ENCODE measurements around the gene IGFBP1.

Gene IGFBP1

GRCh38 chr7:45910855-45911254 is 22.6 kb downstream of the IGFBP1 start:
- DNase-seq: no peak

- no peak for DNase-seq
Observed at GRCh38 chr7:45911311-45911710, 23.0 kb downstream of the IGFBP1 start.

DNA sequence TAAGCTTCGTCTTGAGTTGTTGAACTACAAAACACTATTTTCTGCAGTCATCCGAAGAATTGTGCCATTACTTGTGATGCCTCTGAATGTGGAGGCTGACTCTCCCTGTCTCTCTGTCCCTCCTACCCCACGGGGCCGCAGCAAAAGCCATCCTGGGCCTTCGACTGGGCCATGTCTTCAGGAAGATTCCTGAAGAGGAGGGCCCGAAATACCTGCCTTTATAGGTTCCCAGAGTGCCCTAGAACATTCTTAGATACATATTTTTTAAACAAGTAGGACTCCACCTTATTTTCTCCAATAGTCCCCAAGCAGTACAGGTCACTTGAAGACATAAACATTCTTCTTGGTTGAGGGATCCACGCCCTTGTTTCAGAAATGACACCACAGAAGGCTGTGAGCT is 24.7 kb downstream of the IGFBP1 start:
- DNase-seq: no peak

- no peak for DNase-seq
Observed at GRCh38 chr7:45914911-45915310, 26.6 kb downstream of the IGFBP1 start.

DNA sequence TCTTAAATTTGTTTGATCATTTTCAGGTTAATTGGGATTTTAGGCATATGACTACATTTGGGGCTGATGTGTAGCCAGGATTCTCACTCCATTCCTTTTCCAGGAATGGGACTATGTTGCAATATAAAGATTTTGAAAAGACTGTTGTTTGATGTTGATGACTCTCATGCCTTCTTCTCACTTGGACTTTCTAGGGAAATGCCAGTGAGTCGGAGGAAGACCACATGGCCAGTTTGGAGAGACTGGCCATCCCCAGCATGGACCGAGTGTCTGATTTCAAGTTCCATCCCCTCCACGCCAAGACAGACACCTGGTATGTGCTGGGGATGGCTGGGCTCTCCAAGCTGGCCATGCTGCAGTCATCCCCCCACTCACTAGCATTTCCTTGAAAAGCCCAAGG is 27.3 kb downstream of the IGFBP1 start:
- DNase-seq: no peak

DNA sequence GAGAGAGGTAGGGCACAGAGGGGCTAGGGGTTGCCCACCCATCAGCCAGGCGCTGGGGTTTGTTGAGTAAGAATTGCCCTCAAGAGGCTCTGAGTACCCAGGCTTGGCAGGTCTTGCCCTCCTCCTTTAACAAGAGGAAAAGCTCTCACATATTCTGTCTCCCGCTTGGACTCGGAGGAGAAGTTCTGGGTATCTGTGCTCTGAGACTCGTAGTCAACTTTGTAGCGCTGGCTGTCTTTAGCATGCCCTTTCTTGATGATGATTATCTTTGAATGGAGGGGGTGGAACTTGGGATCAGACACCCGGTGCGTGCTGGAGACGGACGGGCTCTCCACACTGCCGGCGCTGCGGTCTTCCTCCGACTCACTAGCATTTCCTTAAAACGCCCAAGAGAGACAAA is 28.8 kb downstream of the IGFBP1 start:
- no peak for DNase-seq

GRCh38 chr7:45917658-45918057 is 29.4 kb downstream of the IGFBP1 start:
- DNase-seq: peak; percentile 75

GRCh38 chr7:45918556-45918955 is 30.3 kb downstream of the IGFBP1 start:
- DNase-seq: no peak

DNA sequence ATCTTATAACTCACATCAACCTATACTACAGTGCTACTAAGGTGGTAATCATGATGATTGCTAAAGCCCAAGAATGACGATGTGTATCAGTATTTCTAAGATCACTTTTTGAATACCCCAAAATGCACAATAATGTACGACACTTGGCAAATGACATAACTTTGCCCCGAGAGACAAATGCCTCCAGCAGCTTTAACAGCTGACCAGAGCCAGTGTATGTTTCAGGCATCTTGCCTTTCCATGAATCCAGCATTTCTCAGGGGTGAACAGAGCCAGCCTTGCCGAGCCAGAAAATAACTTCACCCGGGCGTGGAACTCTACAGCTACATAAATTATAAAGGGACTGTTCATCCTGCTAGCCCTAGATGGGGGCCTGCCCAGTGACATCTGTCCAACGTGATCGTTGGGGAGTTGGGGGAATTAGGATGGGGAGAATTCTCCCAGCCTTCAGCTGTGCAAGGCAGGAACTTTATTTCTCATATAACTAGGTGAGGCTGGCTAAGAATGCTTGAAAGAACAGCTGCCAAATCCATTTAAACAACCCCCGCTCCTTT is 31.0 kb downstream of the IGFBP1 start:
- DNase-seq: no peak

DNA sequence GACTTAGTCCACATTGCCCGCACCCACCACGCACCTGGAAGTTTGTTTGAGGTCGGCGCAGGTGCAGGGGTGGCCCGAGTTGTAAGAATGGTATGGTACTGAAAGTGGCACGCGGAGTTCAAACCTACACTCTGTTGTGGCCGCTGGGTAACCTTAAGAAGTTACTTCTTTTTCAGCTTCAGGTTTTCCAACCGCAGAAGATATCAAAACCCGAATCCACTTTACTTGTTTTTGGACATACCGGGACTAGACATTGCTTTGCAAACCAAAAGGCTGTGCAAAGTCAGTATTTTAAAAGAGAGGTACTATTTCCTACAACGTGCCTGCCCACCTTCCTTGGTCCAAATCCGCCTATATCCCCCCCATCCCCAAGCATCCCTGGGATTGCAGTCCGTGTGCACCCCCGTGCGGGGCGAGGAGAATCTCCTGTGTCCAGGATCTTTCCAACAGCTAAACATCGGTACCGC is 31.7 kb downstream of the IGFBP1 start:
- DNase-seq: no peak

- no peak for DNase-seq
Observed at GRCh38 chr7:45920502-45921380, 32.5 kb downstream of the IGFBP1 start, which contains the start of gene IGFBP3. TSS of gene IGFBP3 (minus strand) at chr7:45921272. CDS start at chr7:45921140, 132 bp downstream.

GRCh38 chr7:45921381-45921698 is 33.1 kb downstream of the IGFBP1 start:
- no peak for DNase-seq

GRCh38 chr7:45921699-45922519 is 33.6 kb downstream of the IGFBP1 start:
- no peak for DNase-seq

DNA sequence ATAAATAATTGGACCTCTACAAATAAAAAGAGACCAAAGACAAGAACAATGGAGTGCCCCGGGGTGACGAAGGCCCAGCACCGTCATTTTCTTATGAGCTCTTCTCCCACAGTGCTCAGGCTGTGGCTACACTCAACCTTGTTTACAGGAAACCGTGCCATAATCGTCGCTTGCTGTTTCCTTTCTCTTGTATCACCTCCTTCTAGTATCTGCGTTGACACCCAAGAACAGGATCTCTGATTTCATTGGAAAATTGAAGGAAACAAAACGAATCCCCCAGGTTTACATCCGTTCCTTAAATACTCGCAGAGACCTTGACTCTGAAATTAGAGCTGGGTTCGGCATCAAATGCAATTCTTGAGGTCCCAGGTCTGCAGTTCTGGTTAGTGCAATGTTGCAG is 34.5 kb downstream of the IGFBP1 start:
- no peak for DNase-seq

DNA sequence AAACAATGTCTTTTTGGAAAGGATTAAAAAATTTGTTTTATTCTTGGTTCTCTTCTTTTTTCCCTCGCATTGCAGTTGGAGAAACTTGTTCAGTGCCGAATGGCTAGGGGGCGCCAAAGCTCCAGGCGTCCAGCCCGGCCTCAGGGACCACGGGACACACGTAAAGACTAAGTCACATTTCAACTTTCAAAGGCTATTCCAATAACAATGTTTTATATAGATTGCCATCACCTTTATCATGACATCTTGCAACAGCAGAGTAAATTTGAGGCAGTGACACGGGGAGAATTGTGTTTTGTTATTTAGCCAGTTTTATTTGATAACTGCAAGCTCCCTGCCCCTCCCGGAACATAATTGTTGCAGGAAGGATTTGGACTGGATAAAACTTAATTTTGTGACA is 35.0 kb downstream of the IGFBP1 start:
- peak; percentile 46 for DNase-seq

GRCh38 chr7:45923818-45924217 is 35.5 kb downstream of the IGFBP1 start:
- DNase-seq: no peak

DNA sequence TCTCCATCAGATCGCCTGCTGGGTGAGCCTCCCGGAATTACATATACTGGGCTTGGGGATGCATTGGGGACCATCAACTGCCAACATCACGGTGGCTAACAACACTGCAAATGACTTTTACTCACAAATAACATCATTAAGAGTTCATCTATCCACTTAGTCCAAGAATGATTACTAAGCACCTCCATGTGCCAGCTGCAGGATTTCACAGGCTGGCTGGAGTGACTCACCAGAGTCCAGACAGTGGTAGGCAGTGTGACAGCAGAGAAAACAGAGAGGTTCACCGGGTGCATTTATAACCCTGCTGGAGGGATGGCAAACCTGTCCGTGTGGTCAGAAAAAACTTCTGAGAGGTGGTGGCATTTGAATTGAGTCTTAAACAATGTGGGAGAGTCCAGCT is 36.0 kb downstream of the IGFBP1 start:
- DNase-seq: no peak

DNA sequence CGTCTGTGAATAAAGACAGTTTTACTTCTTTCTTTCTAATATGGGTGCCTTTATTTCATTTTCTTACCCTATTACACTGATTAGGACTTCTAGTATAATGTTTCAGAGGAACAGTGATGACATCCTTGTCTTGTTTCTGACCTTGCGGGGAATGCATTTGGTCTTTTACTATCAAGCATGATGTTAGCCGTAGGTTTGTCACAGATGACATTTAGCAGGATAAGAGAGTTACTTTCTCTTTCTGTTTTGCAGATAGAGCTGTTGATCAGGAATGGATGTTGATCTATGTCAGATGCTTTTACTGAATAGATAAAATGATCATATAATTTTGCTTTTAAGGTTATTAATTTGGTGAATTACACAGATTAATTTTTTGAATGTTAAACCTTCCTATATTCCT is 39.4 kb downstream of the IGFBP1 start:
- DNase-seq: no peak

GRCh38 chr7:45930967-45931366 is 42.7 kb downstream of the IGFBP1 start:
- no peak for DNase-seq

- no peak for DNase-seq
Observed at GRCh38 chr7:45937301-45937700, 49.0 kb downstream of the IGFBP1 start.

DNA sequence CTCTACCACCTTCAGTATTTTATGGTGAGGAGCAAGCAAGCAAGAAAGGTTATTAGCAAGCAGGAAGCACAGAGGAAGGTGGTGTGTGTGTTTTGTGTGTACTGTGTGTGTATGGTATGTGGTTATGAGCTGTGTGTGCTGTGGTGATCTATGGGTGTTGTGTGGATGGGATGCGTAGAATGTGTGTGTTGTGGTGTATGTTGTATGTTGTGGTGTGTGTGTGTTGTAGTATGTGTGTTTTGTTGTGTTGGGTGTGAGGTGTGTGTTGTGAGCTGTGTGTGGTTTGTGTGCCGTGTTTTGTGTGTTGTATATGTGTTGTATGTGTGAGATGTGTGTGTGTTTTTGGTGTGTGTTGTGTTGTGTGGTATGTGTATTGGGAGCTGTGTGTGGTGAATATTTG is 49.6 kb downstream of the IGFBP1 start:
- no peak for DNase-seq

DNA sequence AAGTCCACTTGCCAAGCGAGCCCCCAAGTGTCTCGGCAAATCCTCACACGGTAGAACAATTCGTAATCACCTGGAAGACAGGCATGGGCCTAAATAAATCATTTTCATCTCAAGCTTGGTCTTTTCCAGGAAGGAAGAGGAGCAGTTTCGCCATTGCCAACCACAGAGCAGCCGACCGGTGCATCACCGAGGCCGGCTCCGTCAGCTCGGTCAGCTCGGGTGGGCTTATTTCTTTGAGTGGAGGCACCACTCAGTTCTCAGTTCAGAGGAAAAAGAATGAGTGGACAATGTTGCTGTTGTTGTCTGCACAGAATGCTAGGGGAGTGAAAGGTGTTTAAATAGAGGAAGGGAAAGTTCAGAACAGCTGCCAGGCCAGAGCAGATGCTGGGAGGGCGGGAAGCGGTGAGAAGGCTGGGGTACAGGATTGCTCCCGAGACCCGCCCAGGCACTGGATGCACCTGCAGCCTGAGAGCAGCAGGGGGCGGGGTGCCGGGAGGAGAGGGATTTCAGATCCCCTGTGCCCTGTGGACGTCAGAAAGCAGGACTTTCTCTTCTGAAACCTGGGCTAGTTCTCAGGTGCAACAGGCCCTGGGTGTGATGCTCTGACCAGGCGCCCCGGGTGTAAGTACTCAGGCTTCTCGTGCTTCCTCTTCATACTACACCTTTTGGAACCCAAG is 50.5 kb downstream of the IGFBP1 start:
- DNase-seq: no peak

GRCh38 chr7:45939574-45939973 is 51.3 kb downstream of the IGFBP1 start:
- no peak for DNase-seq

Data from stimulated activated CD4-positive, alpha-beta T cell treated with anti-CD3 and anti-CD28 coated beads, Interleukin-4, amount 100 ng/mL, for 24 hours (primary cell).